Glutamatergic neuron (in vitro differentiated cells): ENCODE data around the gene ZNF493. TPM values are rescaled to one million over a fixed set of nuclear protein-coding genes. Genes with fewer than 3 reads are reported as not detected.

Experiments
- DNase-seq: peaks from one replicate; pipeline ENCODE4 v3.0.0; 2022
- H3K27ac Mint-ChIP-seq: one replicate; pipeline ENCODE4 v1.8.0; 2020; ENCODE audit warnings: mild to moderate bottlenecking, mixed read lengths, inconsistent platforms; ENCODE audit not compliant: unreplicated experiment
- H3K27me3 Mint-ChIP-seq: one replicate; pipeline ENCODE4 v1.8.0; 2020; ENCODE audit warnings: mild to moderate bottlenecking, moderate library complexity, mixed read lengths, inconsistent platforms; ENCODE audit not compliant: unreplicated experiment
- H3K36me3 Mint-ChIP-seq: one replicate; pipeline ENCODE4 v1.8.0; 2020; ENCODE audit warnings: mild to moderate bottlenecking, mixed read lengths, inconsistent platforms; ENCODE audit not compliant: unreplicated experiment
- H3K4me1 Mint-ChIP-seq: one replicate; pipeline ENCODE4 v1.8.0; 2020; ENCODE audit warnings: mild to moderate bottlenecking, low read depth, mixed read lengths, inconsistent platforms; ENCODE audit not compliant: unreplicated experiment
- H3K4me3 Mint-ChIP-seq: one replicate; pipeline ENCODE4 v1.8.0; 2020; ENCODE audit warnings: mild to moderate bottlenecking, mixed read lengths, inconsistent platforms; ENCODE audit not compliant: unreplicated experiment
- H3K9me3 Mint-ChIP-seq: one replicate; pipeline ENCODE4 v1.8.0; 2020; ENCODE audit warnings: mild to moderate bottlenecking, moderate library complexity, mixed read lengths, inconsistent platforms; ENCODE audit not compliant: unreplicated experiment
- total RNA-seq: library from RNA; stranded (reverse); fragmentation: NEBNext Ultra II Directional; extraction: Animal tissue kit (Norgen Biotek cat#: 25700); gene quantifications from one replicate; pipeline ENCODE4 v1.2.1, GENCODE V29; 2021; ENCODE audit not compliant: unreplicated experiment
- TF ChIP-seq, protein P1 (sequence below): fragments of 200-600 bp; sonication (generic); IDR thresholded peaks from one replicate; pipeline ENCODE4 v1.5.0; 2021; ENCODE audit not compliant: partially characterized antibody, unreplicated experiment

Gene ZNF493
- total RNA-seq, 1 donor from 2014 or later = 56.4 TPM

DNA sequence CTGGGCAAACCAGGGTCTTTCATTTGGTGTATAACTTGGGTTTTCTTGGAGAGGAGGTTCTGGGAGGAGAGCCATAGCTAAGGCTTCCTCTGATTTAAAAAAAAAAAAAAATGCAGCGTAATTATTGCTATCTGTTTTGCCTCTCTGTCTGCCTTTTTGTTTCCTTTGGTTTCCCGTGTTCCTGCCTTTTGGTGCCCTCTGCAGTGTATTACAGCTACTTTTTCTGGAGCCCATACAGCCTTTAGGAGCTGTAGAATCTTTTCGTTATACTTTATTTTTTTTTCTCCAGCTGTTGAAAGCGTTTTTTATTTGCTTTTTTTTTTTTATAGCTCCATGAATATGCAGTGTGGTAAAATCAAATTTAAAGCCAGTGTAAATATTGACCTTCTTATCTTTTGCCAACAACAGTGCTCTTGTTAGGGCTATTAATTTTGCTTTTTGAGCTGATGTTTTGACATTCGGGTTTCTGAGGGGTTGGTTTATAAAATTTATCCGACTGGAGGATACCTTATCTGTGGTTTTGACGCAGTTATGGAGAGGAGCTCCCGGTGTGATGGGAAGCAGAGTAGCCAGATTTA, 38.1 kb downstream of the ZNF493 start:
- TF ChIP-seq, protein P1, sequence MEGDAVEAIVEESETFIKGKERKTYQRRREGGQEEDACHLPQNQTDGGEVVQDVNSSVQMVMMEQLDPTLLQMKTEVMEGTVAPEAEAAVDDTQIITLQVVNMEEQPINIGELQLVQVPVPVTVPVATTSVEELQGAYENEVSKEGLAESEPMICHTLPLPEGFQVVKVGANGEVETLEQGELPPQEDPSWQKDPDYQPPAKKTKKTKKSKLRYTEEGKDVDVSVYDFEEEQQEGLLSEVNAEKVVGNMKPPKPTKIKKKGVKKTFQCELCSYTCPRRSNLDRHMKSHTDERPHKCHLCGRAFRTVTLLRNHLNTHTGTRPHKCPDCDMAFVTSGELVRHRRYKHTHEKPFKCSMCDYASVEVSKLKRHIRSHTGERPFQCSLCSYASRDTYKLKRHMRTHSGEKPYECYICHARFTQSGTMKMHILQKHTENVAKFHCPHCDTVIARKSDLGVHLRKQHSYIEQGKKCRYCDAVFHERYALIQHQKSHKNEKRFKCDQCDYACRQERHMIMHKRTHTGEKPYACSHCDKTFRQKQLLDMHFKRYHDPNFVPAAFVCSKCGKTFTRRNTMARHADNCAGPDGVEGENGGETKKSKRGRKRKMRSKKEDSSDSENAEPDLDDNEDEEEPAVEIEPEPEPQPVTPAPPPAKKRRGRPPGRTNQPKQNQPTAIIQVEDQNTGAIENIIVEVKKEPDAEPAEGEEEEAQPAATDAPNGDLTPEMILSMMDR = no peak
- DNase-seq = no peak

DNA sequence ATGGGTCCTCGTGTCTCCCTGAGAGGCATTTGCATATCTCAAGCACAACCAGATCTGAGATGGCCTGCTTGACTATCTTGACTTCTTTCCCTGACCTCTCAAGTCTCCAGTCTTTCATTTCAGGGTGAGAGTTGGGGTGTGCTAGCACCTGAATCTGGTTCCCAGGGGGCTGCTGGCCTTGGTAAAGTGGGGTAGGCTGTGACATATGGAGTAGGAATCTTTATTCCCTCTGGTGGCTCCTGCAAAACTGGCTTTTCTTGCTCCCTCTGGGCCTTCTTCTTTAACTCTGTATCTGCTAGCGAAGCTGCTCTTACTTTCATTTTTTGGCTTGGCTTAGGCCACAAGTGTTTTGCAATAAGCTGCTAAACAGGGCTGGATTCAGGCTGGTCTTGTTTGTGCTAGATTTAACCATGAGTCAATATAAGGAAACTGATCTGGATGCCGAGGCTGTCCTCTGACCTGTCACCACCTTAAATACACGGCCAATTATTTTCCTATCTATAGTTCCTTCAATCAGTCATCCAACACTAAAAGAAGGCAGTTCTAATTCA, 42.3 kb downstream of the ZNF493 start:
- Mint-ChIP-seq H3K4me1 (no peaks in the 10 kb centered on the region), H3K36me3 (peaks cover 26% of the 10 kb centered on the region), H3K27me3 (no peaks in the 10 kb centered on the region), H3K27ac (peak overlapping the region; percentile 19), H3K9me3 (peaks cover 14% of the 10 kb centered on the region), H3K4me3 (no peak overlapping the region)
- no peak for DNase-seq
- TF ChIP-seq, protein P1 = no peak

More for the DNA sequence above, 38.1 kb downstream of the ZNF493 start:
- Mint-ChIP-seq H3K36me3 (peaks cover 13% of the 10 kb centered on the region), H3K27ac (no peak overlapping the region), H3K9me3 (peaks cover 9% of the 10 kb centered on the region), H3K4me3 (no peak overlapping the region), H3K27me3 (no peaks in the 10 kb centered on the region), H3K4me1 (no peaks in the 10 kb centered on the region)

DNA sequence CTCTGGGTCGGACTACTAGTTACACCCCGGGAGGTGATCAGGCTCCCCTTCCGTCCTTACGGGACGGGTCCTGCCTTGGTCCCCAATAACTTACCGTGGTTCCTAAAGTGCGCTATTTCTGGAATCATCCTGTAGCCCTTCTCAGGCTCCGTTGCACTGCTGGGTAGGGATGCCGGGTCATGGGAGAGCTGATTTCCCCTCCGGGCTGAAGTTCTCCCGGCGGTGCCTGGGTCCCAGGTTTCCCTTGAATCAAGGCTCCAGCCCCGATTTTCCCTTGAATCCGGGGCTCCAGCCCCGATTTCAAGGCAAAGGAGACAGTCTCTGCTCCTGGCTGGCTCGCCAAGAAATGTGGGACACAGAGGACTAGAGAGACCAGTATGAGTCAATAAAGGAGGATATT, 43.4 kb downstream of the ZNF493 start:
- DNase-seq = no peak
- Mint-ChIP-seq H3K27me3 (no peaks in the 10 kb centered on the region), H3K36me3 (peaks cover 34% of the 10 kb centered on the region), H3K9me3 (peaks cover 12% of the 10 kb centered on the region), H3K4me1 (no peaks in the 10 kb centered on the region), H3K4me3 (no peak overlapping the region), H3K27ac (no peak overlapping the region)
- TF ChIP-seq, protein P1 = no peak

DNA sequence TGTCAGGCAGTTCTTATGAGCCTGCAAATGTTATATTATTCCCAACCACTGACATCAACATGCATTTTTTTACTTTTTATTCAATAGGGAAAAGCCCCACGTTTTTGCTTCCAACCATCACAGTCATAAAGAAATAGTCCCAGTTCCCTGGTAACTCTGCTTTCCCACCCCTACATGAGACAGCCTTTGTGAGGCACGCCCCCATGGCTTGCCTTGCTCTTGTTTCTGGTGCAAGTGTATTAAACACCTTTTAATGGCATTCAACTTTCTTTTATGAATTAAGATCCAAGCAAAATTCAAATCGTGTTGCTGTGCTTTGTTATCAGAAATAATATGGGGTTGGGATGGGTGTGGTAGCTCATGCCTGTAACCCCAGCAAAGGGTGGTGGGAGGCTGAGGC, 54.3 kb downstream of the ZNF493 start:
- peaks cover 5% of the 10 kb centered on the region for H3K27me3 Mint-ChIP-seq
- peaks cover 19% of the 10 kb centered on the region for H3K9me3 Mint-ChIP-seq
- H3K36me3 Mint-ChIP-seq = peaks cover 53% of the 10 kb centered on the region
- no peak overlapping the region for H3K4me3 Mint-ChIP-seq
- TF ChIP-seq, protein P1 = no peak
- H3K27ac Mint-ChIP-seq = no peak overlapping the region
- DNase-seq = no peak
- no peaks in the 10 kb centered on the region for H3K4me1 Mint-ChIP-seq

- Mint-ChIP-seq H3K27ac (no peak overlapping the region), H3K27me3 (no peaks in the 10 kb centered on the region)
These were observed 58.0 kb downstream of the ZNF493 start for GRCh38 chr19:21454901-21455300.

More at GRCh38 chr19:21454901-21455300, 58.0 kb downstream of the ZNF493 start:
- peaks cover 12% of the 10 kb centered on the region for H3K9me3 Mint-ChIP-seq
- no peaks in the 10 kb centered on the region for H3K4me1 Mint-ChIP-seq
- no peak for DNase-seq
- H3K36me3 Mint-ChIP-seq = peaks cover 39% of the 10 kb centered on the region
- TF ChIP-seq, protein P1 = no peak
- H3K4me3 Mint-ChIP-seq = no peak overlapping the region
